ENCODE results near the gene TMEM95. TPM values are rescaled to one million over a fixed set of nuclear protein-coding genes. Genes with fewer than 3 reads are reported as not detected.

The TMEM95 gene
- polyA plus RNA-seq (2012; ENCODE audit: insufficient read depth, insufficient read length), result not detected

GRCh38 chr17:7355053-7355452, at the start of gene TMEM95:
Gene TMEM95 (plus strand): TSS chr17:7355156. CDS start chr17:7355205, 49 bp downstream.
- no peak within 1 kb of the TSS for H3K4me3 ChIP-seq (ENCODE audit: low read length)
- DNase-seq (ENCODE audit: low read depth, low spot score), result no peak

- H3K4me3 ChIP-seq (ENCODE audit: low read length), result peak within 1 kb of the TSS; percentile 81
- DNase-seq (ENCODE audit: low read depth, low spot score), result peak; percentile 100
Measured at GRCh38 chr17:7306911-7307685, 47.9 kb upstream of the TMEM95 start, which contains the start of gene EIF5A. Gene EIF5A (plus strand): TSS chr17:7307628. CDS start chr17:7309636, 2,008 bp downstream.

GRCh38 chr17:7307686-7308624, 47.0 kb upstream of the TMEM95 start:
- peak overlapping the region; percentile 81 for H3K4me3 ChIP-seq (ENCODE audit: low read length)
- DNase-seq (ENCODE audit: low read depth, low spot score), result no peak

- peak; percentile 90 for DNase-seq (ENCODE audit: low read depth, low spot score)
Measured at GRCh38 chr17:7308625-7309433, 46.1 kb upstream of the TMEM95 start.

GRCh38 chr17:7309628-7310027, 45.3 kb upstream of the TMEM95 start:
- H3K4me3 ChIP-seq (ENCODE audit: low read length), result peak overlapping the region; percentile 81
- DNase-seq (ENCODE audit: low read depth, low spot score), result no peak

More at GRCh38 chr17:7308625-7309433, 46.1 kb upstream of the TMEM95 start:
- peak overlapping the region; percentile 81 for H3K4me3 ChIP-seq (ENCODE audit: low read length)

GRCh38 chr17:7311110-7311705, 43.7 kb upstream of the TMEM95 start:
- H3K4me3 ChIP-seq (ENCODE audit: low read length), result no peak overlapping the region

GRCh38 chr17:7312432-7313087, 42.4 kb upstream of the TMEM95 start:
- DNase-seq (ENCODE audit: low read depth, low spot score), result no peak
- no peak overlapping the region for H3K4me3 ChIP-seq (ENCODE audit: low read length)

More at GRCh38 chr17:7311110-7311705, 43.7 kb upstream of the TMEM95 start:
- no peak for DNase-seq (ENCODE audit: low read depth, low spot score)

GRCh38 chr17:7313088-7313889, 41.7 kb upstream of the TMEM95 start:
- H3K4me3 ChIP-seq (ENCODE audit: low read length), result no peak overlapping the region
- no peak for DNase-seq (ENCODE audit: low read depth, low spot score)

GRCh38 chr17:7313890-7314718, 40.9 kb upstream of the TMEM95 start:
- no peak for DNase-seq (ENCODE audit: low read depth, low spot score)

GRCh38 chr17:7314719-7315569, 40.0 kb upstream of the TMEM95 start, which contains the start of gene GPS2:
Gene GPS2 (minus strand): TSS chr17:7315360. CDS start chr17:7315052, 308 bp downstream.
- H3K4me3 ChIP-seq (ENCODE audit: low read length), result peak within 1 kb of the TSS; percentile 78
- DNase-seq (ENCODE audit: low read depth, low spot score), result peak; percentile 77

More at GRCh38 chr17:7313890-7314718, 40.9 kb upstream of the TMEM95 start:
- peak overlapping the region; percentile 78 for H3K4me3 ChIP-seq (ENCODE audit: low read length)

GRCh38 chr17:7315570-7316235, 39.3 kb upstream of the TMEM95 start:
- DNase-seq (ENCODE audit: low read depth, low spot score), result no peak
- H3K4me3 ChIP-seq (ENCODE audit: low read length), result peak overlapping the region; percentile 78

- DNase-seq (ENCODE audit: low read depth, low spot score), result no peak
- H3K4me3 ChIP-seq (ENCODE audit: low read length), result no peak overlapping the region
Measured at GRCh38 chr17:7317161-7317803, 37.7 kb upstream of the TMEM95 start.

GRCh38 chr17:7318121-7318860, 36.7 kb upstream of the TMEM95 start:
- no peak overlapping the region for H3K4me3 ChIP-seq (ENCODE audit: low read length)
- DNase-seq (ENCODE audit: low read depth, low spot score), result no peak

- DNase-seq (ENCODE audit: low read depth, low spot score), result no peak
- H3K4me3 ChIP-seq (ENCODE audit: low read length), result no peak overlapping the region
Measured at GRCh38 chr17:7321466-7321865, 33.5 kb upstream of the TMEM95 start.
